AG20443 (cell line): ENCODE measurements around the gene DNM3.
A peak's percentile ranks its signal among the peaks of the same experiment; 100 is the strongest.

ENCODE experiments used
- DNase-seq: peaks from one replicate; pipeline ENCODE4 v3.0.0; 2012; ENCODE audit warnings: low spot score, mixed read lengths

DNM3 gene

GRCh38 chr1:172238965-172239364 is 397.7 kb downstream of the DNM3 start:
- no peak for DNase-seq

DNA sequence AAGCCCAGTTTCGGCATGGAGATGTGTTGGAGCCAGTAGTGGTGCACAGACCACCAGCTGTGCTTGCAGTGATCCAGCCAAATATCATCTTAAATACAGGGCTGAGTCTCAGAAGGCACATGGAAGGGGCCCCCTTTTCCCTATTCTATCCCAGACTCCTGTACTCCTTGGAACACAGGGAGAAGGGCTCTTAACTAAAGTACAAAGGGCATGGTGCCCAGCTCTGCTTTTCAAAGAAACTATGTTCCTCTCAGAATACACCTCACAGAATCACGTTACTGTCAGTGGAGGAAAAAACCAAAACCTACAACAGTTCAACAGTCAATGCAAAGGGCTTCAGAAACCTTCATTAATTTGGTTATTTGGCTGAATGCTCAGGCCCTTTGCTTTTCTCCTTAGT is 398.6 kb downstream of the DNM3 start:
- no peak for DNase-seq

DNA sequence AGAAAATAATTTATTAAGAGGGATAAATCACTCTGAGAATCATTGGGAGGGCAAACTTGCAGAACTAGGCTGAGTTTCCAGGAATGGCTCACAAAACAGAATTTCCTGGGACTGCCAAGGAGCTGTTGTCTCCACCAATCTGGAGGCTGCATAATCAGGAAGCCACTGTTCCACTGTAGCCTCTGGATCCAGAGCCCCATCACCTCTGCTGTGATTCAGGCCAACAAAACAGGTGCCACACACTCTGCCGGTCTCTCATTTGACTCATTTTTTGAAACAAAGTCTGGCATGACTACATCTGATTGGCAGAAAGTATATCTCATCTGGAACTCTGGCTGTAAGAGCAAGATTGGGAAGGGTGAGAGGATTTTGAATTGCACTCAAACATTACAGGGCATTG is 400.2 kb downstream of the DNM3 start:
- no peak for DNase-seq

DNA sequence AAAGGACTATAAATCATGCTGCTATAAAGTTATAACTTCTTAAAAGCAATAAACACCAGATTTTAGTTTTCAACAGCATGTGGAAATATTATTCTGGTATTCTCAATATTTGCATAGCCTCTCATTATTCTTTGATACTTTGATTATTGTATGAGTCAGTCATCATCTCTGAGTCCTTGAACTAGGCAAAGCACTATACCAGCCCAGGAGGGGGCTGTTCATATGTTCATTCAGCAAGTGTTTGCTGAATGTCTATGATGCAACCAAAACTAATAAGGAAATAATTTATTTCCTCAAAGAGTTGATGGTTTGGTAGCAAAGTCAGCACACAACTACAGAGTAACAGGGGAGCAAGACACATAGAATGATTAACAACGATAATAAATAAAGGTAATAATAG is 403.6 kb downstream of the DNM3 start:
- no peak for DNase-seq

DNA sequence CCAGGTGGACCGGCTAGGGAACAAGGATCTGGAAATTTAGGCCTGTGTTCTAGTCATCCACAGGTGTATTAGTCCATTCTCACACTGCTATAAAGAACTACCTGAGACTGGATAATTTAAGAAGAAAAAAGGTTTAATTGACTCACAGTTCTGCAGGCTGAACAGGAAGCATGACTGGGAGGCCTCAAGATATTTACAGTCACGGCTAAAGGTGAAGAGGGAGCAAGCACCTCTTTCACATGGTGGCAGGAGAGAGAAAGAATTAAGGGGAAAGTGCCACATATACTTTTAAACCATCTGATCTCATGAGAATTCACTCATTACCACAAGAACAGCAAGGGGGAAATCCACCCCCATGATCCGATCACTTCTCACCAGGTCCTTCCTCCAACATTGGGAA is 404.5 kb downstream of the DNM3 start:
- no peak for DNase-seq

DNA sequence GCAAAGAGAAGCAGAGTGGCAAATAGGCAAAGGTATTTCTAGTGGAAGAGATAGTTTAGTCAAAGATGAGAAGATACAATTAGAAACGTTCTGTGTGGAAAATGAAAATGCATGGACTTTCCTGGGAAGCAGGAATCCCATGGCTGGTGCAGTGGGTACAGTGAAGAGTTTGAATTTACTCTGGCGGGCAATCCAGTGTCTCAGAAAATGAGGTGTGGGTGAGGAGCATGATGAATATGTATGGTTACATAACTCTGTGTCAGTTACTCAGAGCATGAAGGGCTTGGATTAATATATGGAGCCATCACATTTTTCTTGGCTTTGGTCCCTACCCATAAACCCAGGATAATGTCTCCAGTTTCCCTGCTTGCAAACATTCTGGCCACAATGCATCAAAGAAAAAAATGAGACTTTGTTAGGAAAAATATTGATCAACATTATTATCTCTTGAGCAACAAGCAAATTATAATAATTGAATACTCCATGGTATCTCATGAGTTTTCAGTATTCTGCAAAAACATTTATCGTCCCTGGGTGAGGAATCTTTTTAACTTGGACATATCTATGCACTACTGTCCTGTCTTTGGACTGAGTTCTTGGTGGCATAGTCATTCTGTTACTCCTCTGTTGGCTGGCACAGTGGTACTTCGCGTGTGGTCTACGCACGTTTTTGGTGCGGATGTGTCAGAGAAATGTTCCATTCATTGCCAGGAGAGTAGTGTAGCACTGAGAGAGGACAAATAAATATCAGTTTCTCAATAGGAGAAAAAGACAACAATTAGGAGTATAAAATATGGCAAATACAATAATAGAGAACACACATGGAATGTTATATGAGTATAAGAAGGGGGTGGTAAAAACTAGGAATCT is 405.5 kb downstream of the DNM3 start:
- DNase-seq = peak; percentile 35

DNA sequence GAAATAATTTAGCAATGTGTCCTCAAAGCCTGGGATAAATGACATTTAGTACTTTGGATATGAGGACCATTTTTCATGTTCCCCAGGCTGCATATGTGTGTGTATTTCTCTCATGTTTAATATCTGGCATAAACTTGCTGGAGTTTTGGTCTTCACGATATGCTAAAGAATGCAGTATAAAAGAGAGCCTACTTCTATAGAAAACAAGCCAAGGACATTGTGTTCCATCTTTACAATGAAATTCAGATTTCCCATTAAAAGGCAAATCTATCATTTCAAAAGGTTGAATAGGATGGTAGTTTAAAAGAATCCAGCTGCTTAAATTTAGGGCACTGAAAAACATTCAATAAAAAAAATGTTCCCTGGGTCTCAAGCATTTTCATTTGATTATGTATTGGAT is 410.2 kb downstream of the DNM3 start:
- no peak for DNase-seq

GRCh38 chr1:172252321-172252720 is 411.0 kb downstream of the DNM3 start:
- no peak for DNase-seq

DNA sequence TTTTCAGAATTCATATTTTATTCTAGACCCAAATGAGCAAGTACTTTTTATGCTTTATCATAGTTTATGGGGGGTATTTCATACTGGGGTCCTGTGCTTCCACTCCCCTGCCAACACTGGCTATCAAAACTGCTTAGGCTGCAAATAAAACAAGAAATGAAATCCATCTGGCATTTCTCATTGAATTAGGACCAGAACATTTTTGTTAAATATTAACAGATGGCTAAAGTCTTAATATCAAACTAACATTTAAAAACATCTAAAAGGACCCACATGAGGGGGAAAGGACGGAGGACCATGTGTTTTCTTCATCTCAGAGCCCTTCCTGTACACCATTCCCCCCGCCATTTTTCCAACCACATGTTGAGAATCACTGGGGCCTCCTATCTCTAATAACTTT is 411.7 kb downstream of the DNM3 start:
- no peak for DNase-seq

DNA sequence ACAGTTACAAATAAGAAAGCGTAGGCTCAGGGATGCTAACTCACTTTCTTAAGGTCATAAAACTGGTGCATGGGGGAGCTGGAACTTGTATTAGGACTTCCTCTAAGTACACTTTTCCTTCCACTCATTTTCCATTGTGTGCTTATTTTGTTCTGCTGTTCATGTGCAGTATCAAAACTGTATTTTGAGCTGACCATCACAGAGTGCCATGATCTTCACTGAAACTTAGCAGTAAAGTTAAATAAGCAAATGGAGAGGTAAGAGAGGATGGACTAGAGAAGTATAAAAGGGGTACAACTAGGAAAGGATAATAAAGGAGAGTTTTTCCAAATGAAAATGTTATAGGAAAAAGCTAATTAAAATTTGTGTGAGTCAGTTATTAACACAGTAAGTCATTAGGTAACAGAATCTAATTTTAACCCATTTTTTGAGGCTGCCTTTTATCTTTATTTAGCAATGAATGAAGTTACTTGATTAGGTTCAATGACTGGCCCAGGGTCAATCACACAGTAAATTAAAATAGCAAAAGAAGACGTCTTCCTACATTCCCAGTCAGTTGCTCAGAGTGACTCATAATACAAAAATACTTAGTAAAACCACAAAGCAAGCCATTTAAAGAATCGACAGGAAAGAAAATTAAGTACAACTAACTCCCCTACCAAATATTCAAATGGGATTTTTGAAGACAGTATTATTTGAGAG is 413.4 kb downstream of the DNM3 start:
- peak; percentile 67 for DNase-seq

DNA sequence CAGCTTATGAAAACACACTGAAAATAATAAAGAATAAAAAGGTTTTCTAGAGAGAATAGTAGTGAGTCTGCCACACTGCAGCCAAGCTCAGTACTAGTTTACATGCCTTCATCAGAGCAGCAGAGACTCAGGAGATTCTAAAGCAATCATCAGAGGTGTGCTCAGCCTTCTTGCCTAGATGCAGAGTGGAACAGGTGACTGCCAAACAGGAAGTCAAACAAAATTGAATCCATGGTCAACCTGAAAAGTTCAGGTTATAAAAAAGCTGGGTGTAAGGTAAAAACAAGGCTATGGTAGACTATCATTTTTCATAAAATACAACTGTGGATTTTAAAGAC is 413.9 kb downstream of the DNM3 start:
- DNase-seq = no peak

DNA sequence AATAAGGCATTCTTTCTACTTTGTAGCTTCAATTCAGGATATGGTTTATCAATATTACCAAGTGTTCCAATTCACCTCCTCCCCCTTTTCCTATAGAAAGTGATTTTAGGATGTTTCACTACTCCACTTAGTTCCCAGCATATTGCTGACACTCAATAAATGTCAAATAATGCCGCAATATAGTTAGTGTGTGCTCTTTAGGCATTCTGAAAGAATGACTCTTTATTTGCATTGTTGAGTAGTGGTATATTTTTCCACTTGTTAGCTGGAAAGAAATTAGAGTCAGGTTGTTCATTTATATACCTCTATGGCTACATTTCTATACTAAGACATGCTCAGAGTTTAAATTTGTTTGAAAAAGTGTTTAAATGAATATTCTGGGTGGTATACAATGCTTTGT is 424.6 kb downstream of the DNM3 start:
- DNase-seq = no peak

GRCh38 chr1:172266528-172267174 is 425.4 kb downstream of the DNM3 start:
- DNase-seq = no peak

DNA sequence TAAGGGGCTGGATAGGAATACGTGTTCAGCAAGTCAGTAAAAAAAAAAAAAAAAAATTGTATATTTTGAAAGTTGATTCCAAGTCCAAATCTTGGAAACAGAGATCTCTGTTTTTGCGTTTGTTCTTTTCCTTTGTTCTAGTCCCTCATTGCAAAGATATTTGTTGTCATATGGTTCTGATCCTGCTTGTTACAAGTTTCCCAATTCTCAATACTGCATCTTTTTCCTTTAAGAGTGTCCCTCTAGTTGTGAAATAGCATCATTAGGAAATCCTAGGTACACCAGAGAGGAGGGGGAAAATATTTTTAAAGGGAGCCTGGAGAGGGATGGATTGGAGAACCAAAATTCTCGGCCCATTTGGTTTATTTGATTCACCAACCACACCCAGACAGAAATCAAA is 426.9 kb downstream of the DNM3 start:
- DNase-seq = no peak

DNA sequence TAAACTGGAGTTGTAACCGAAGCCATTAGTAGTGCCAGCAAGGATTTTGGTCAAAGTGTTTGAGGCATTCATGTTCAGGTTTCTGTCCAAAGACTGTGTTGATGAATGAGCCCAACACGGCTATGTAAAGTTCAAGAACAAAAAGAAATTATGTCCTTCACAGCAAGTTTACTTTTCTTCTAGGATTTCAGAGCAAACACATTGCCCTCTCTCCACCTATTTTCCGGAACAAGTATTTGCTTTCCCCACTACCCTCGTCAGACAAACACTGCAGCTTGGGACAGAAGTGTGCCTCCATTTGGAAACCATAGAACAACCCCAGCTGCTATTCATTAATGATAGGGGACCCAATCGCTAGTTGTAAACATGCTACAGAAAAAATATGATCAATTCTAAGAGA is 427.8 kb downstream of the DNM3 start:
- DNase-seq = no peak

DNA sequence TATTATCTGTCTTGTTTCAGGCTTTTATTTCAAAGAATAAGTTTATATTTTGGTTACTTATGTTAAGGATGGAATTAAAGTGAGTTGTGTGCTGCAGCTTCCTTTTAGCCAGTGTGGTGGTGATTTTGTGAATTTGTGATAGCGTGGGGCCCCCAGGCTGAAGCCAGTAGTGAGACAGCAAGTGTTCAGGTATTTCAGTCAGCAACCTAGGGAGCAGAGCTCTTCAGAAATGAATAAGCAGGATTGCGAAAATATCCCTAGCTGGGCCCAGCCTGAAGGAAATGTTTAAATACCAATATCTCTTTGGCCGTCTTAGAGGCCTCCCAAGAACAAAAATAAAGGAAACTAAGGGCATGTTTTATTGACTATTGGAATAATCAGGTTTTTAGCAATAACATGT is 428.3 kb downstream of the DNM3 start:
- DNase-seq = no peak

DNA sequence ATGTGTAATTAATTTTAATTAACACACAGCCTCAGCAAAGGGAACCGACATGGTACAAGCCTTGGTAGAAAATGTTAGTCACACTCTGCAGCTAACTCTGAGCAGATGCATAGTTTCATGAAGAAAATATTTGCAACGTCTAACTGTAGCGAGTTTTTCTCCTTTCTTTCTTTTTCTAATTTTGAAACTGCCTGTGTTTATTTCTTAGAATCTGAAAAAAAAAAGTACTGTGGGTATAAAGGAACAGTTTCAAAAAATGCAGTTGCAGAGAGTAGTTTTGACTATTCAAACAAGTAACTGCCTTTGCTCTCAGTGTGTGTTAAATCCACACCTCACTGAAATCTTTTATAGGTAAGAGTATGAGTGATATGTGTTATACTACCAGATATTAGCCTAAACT is 429.3 kb downstream of the DNM3 start:
- peak; percentile 25 for DNase-seq

DNA sequence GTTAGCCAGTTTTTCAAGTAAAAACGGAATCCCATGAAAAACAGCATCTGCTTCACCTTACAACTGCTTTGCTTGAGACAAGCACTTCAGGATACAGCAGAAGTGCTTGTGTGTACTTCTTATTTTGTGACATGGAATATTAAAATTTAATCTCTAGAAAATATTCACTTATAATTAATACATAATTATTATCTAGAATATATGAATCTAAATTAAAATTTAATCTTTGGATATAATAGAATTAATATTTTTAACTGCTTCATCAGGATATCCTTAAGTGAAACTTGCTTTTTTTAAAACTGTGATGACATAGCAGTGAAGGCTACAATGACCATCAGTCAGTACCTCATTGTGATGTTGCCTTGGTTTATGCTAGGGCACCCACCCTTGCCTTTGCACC is 430.8 kb downstream of the DNM3 start:
- no peak for DNase-seq

DNA sequence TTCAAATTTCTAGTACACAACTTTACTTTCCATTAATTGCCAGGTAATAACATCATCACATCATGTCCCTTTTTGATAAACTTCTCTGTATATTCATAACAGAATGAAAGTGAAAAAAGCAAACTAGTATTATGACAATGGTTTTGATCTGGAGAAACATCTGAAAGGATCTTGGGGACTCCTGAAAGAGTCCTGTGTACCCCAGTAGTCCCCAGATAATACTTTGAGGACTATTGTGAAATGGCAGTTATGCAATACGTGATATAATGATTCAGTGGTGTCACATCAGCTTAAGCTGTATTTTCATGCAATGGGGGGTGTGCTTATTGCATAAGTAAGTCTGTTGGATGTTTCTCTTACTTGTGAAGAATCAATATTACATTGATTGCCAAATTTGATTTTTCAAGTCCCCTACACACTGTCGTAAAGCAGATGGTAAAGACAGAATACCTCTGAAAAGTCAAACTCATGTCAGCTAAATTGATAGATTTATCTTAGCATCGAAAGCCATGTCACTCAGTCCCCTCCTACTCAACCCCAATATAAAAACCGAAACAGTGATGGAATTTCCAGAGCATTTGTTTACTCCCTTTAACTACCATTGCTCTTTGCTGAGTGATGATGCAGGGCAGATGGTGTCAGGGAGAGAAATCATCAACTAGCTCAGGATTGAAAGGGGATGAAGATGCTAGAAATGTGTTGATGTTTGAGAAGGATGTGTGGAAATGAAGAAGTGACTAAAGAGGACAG is 432.5 kb downstream of the DNM3 start:
- DNase-seq = no peak

DNA sequence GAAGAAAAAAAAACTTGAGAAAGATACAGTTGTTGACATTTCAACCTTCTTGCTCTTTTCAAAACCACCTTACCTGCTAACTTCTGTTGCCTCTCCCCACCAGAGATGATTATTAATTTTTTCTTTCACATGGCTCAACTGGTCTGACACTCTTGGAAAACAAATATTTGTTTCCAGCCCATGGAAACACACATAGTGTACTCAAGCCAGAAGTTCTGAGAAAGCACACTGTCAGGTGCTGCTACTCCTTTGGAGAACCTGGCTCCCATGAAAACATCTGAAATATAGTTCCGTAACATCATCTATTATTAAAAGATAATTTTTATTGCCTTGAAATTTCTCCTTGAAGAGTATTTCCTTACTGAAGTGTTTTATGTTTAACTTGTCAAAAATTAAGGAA is 434.2 kb downstream of the DNM3 start:
- DNase-seq = no peak

DNA sequence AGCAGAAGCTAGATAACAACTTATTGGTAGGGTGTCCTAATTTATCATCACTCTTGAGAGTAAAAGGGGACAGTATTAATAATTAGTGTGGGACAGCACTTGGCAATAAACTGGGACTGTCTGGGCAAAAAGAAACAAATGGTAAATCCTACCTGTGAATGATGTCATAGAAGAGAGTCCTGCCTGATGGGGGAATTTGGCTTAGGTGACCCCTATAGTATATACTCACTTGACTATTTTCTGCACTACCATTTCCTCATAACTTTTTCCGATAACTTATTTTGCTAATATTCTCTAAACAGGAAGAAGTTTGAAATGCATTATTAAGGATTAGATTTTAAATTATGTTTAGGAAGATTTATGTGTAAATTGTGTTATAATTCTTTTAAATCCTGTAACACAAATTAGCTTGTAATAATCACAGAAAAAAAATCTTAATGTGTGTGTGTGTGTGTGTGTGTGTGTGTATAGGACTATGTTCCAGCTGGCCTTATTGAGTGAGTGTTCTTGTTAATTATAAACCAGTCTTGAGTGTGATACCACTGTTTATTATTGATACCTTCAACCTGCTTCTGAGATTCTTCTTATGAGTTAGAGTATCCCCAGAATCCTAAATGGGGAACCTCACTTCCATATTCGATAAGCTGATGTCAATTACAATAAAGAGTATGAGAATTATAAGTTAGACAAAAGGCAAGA is 435.0 kb downstream of the DNM3 start:
- no peak for DNase-seq

- DNase-seq = peak; percentile 21
Observed at GRCh38 chr1:172277275-172277674, 436.0 kb downstream of the DNM3 start.
